GM19025 (cell line): Measurements from ENCODE around the gene IGFL1.
"Not testable (repeated sequence)": the region's sequence is repeated elsewhere in the genome, so short reads cannot be mapped to it uniquely, and the experiment has no call there.

Experiments used
- ATAC-seq: cut with Tn5 transposase; IDR thresholded peaks from one replicate; pipeline ENCODE4 v1.9.1; 2021; ENCODE audit warnings: mild to moderate bottlenecking, low read depth, moderate library complexity; ENCODE audit not compliant: unreplicated experiment

Gene IGFL1

DNA sequence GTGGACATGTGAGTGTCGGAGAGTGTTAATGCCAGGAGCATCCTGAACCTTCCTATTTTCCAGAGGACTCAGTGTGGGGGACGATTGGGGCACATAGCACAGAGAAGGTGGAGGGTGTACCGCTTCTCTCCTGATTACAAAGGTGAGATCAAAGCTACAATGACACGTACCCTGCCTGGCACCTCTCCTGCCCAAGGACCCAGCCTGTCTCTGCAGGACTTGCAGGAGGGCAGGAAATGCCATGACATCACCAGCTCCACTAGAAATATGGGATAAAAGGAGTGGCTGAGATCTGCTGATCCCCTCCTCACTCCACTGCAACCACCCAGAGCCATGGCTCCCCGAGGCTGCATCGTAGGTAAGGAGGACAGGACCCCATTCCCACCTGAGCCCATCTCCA is at the start of gene IGFL1:
TSS of gene IGFL1 (plus strand) at position 301 of the 400 bp plus-strand sequence. CDS start at position 334, 33 bp downstream.
- ATAC-seq: no peak

GRCh38 chr19:46180701-46181387 is 48.7 kb upstream of the IGFL1 start:
- ATAC-seq: no peak

DNA sequence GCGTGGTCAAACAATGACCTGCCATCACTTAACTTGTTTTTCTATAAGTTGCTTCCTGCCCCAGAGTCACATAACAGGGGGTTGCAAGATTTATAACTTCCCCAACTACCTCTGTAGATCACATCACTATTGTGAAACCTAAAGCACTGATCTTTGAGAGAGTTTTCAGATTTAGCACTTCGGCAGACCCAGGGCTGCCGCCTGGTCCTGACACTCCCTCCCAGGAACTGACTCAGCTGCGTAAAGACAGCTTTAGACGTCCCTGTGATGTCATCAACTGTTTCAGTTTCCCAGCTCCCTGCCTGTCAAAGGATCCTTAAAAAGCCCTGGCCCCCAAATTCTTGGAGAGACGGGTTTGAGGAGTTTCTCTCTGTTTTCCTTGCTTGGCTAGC is 48.2 kb upstream of the IGFL1 start:
- ATAC-seq: no peak

DNA sequence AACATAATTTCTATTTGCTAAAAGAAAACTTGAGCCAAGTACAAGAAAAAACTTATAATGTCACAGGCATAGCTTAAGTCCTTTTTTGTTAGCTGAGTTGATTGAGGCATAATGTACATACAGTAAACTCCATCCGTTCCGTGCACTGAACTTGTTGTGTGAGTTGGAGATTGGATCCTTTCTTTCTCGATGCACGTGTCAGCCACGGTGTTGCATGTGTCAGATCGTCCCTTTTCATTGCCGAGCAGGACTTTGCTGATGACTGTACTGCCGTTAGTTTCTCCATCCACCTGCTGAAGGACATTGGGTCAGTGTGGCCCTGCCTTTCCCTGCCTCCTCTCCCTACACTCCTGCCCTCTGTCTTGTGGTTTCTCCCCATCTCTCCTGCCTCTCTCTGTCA is 47.1 kb upstream of the IGFL1 start:
- no peak for ATAC-seq

GRCh38 chr19:46184775-46185710 is 44.5 kb upstream of the IGFL1 start:
- not testable (repeated sequence) for ATAC-seq

- ATAC-seq: no peak
Observed at GRCh38 chr19:46186101-46186716, 43.3 kb upstream of the IGFL1 start.

GRCh38 chr19:46186717-46187101 is 42.8 kb upstream of the IGFL1 start:
- ATAC-seq: no peak

DNA sequence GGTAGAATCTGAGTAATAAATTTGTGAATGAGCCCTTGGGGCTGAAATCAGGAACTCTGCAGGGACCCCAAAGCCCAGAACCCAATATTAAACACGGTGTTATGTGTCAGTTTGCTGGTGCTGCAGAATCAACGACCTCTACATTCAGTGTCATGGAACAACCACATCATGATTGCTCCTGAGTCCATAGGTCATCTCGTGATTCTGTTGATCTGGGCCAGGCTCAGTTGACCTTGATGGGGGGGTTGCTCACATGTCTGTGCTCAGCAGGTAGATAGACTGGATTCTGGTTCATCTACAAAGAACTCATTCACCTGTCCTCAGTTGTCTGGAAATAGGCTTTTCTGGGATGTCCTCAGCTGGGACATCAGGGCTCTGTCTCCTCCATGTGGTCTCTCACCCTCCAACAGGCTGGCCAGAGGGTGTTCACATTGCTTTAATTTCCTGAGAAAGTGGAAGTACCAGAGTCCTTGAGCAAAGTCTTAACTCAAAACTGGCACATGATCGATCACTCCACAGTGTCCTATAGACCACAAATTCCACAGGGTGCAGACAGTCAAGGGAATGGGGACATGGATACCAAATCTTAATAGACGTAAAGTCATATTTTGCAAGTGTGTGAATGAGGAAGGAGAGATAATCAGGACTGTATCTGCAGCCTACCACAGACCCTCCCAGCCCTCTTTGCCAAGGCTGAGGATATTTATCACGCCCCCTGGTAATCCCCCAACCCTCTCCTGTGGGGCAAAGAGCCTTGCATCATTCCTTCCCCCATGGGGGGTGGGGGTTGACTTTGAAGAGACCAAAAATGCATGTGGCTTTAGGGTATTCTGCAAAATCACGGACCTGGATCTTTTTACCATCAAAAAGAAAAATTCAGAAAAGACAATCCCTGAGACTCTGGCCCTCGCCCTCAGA is 39.3 kb upstream of the IGFL1 start:
- ATAC-seq: no peak

GRCh38 chr19:46191356-46191755 is 38.2 kb upstream of the IGFL1 start:
- ATAC-seq: no peak

- ATAC-seq: no peak
Observed at GRCh38 chr19:46191972-46192371, 37.6 kb upstream of the IGFL1 start.

GRCh38 chr19:46192626-46192991 is 36.9 kb upstream of the IGFL1 start:
- ATAC-seq: not testable (repeated sequence)

DNA sequence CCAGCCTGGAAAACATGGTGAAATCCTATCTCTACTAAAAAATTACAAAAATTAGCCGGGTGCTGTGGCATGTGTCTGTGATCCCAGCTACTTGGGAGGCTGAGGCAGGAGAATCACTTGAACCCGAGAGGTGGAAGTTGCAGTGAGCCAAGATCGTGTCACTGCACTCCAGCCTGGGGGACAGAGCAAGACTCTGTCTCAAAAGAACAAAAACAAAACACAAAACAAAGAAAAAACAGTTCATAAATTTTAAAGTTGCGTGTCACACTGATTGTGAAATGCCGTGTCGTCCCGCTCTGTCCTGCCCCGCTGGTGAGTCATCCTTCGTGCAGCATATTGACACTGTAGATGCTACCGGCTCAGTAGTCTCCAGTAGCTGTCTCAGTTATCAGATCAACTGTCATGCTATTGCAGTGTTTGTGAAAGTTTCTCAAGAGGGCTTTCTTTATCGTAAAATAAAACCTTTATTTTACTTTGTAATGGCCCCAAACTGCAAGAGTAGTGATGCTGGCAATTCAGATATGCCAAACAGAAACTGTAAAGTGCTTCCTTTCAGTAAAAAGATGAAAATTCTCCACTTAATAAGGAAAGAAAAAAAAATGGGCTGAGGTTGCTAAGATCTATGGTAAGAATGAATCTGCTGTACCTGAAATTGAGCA is 36.4 kb upstream of the IGFL1 start:
- ATAC-seq: no peak

DNA sequence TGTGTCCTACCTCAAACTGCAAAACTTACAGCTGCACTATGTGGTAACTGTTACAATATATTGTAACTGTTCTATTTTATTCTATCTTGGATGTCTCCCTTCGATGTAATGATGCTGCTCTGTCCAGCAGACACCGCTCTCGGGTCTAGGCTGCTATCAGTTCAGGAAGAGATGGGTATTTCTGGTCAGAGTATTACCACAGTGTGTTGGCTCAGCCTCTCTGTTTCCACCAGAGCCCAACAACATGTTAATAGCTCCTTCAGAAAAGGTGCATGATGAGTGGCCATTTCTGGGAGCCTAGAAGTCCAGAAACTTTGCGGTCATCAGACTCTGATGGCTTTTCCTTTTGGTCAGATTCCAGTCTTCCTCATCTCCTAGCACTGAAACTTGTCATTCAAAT is 35.9 kb upstream of the IGFL1 start:
- no peak for ATAC-seq

DNA sequence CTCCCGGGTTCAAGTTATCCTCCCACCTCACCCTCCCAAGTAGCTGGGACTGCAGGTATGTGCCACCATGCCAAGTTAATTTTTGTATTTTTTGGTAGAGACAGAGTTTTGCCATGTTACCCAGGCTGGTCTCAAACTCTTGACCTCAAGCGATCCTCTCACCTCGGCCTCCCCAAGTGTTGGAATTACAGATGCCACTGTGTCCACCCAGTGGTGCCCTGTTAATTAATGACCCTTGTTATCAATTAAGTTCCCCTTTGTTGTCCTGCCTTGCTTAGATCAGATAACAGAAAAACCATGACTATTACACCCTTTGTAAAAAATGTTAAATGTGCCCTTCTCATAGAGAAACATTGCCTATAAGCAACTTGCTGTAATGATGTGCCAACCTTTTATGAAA is 34.4 kb upstream of the IGFL1 start:
- ATAC-seq: no peak

GRCh38 chr19:46195919-46196318 is 33.6 kb upstream of the IGFL1 start:
- not testable (repeated sequence) for ATAC-seq

GRCh38 chr19:46196410-46197124 is 33.0 kb upstream of the IGFL1 start:
- ATAC-seq: no peak

DNA sequence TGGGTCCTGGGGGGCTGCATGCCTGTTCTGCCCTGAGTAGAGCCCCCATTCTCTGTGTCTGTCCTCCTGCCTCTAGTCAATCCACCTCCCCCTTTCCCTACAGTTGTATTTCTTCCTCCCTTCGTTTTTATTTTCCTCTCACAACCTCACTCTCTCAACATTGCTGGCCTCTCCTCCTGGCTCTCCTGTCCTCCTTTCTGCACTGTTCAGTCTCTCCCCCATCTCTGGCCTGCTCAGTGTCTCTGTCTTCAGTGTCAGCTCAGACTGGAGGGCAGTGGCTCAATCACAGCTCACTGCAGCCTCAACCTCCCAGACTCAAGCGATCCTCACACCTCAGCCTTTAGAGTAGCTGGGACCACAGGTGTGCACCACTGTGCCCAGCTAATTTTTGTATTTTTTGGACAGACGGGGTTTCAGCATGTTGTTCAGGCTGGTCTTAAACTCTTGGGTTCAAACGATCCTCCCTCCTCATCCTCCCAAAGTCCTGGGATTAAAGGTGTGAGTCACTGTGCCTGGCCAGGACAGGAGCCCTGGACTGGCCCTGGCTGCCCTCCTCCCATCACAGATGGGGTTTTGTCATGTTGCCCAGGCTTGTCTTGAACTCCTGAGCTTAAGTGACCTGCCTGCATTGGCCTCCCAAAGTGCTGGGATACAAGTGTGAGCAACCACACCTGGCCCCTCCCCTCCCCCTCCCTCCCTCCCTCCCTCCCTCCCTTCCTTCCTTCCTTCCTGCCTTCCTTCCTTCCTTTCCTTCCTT is 32.0 kb upstream of the IGFL1 start:
- no peak for ATAC-seq

GRCh38 chr19:46198756-46199155 is 30.8 kb upstream of the IGFL1 start:
- ATAC-seq: no peak
